Adrenal gland (tissue), 5 donors: Measurements from ENCODE around the gene KLF6.

ENCODE experiments used
- CTCF ChIP-seq, 6 experiments: fragments of 450-650 bp in 4 of 6; fragments of 200-600 bp in 2 of 6; sonication (generic) in 1 of 6; IDR thresholded peaks; 1 replicate in 5 of 6; 2 replicates in 1 of 6; pipeline versions ENCODE4 v1.5.1 to v1.8.0; 2016 to 2021; ENCODE audit warnings: antibody characterized with exemption in 6 of 6, mild to moderate bottlenecking in 2 of 6, moderate library complexity in 1 of 6
- POLR2A ChIP-seq, 2 donors: fragments of 450-650 bp; IDR thresholded peaks; one replicate each; pipeline ENCODE4 v1.6.1; 2017; ENCODE audit warnings: antibody characterized with exemption in 2 of 2, mild to moderate bottlenecking in 2 of 2, moderate library complexity in 1 of 2
- donor health status: DM: no; HTN: no; CAD: no.

DNA sequence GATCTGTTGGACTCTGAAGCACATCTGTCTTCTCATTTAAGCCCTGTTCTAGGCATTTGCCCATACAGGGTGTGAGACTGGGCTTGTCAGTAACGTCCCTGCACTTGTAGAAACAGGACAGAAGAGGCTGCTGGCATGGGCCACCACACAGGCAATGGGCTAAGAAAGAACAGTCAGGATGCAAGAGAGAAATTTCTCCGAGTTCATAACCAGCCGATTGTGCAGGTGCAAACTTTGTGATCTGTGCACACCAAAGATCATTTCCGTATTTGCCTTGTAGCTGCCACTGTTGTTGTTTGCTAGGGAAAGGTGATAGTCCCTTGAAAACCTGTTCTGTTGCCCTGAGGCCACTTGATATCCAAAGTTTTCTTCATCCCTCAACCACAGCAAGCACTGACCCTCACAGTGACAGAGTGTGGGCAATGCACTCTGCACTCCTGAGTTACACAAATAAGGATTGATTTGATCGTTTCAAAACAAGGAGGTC, 20.3 kb downstream of the KLF6 start:
- no peak for TF ChIP-seq CTCF (IDR thresholded peaks at IDR 0.05)
- TF ChIP-seq POLR2A (IDR thresholded peaks at IDR 0.05) = no peak
